Activated naive CD4-positive, alpha-beta T cell treated with anti-CD3 and anti-CD28 coated beads, Interleukin-2, amount 50 U/mL, for 24 hours (primary cell): ENCODE measurements around the gene IL6ST.
"Not testable (repeated sequence)": the region's sequence is repeated elsewhere in the genome, so short reads cannot be mapped to it uniquely, and the experiment has no call there.

Experiments
- H3K27ac Mint-ChIP-seq: one replicate; pipeline ENCODE4 v1.8.0; 2021; ENCODE audit warnings: mild to moderate bottlenecking, mixed read lengths
- H3K27me3 Mint-ChIP-seq: one replicate; pipeline ENCODE4 v1.8.0; 2021; ENCODE audit warnings: mixed read lengths
- H3K36me3 Mint-ChIP-seq: one replicate; pipeline ENCODE4 v1.8.0; 2021; ENCODE audit warnings: mixed read lengths
- H3K4me1 Mint-ChIP-seq: one replicate; pipeline ENCODE4 v1.8.0; 2021; ENCODE audit warnings: mixed read lengths
- H3K4me3 Mint-ChIP-seq: one replicate; pipeline ENCODE4 v1.8.0; 2021; ENCODE audit warnings: mild to moderate bottlenecking, mixed read lengths
- H3K9me3 Mint-ChIP-seq: one replicate; pipeline ENCODE4 v1.8.0; 2021; ENCODE audit warnings: mixed read lengths

The IL6ST gene

GRCh38 chr5:55994495-55994997 lies at the start of gene IL6ST:
Gene IL6ST (minus strand): TSS chr5:55994963. CDS start chr5:55976278, 18,685 bp downstream.
- Mint-ChIP-seq H3K27ac (peak within 1 kb of the TSS; percentile 100), H3K27me3 (no peaks in the 10 kb centered on the region), H3K36me3 (peaks cover 15% of the 10 kb centered on the region), H3K9me3 (no peaks in the 10 kb centered on the region), H3K4me1 (peaks cover 60% of the 10 kb centered on the region), H3K4me3 (peak within 1 kb of the TSS; percentile 98)

DNA sequence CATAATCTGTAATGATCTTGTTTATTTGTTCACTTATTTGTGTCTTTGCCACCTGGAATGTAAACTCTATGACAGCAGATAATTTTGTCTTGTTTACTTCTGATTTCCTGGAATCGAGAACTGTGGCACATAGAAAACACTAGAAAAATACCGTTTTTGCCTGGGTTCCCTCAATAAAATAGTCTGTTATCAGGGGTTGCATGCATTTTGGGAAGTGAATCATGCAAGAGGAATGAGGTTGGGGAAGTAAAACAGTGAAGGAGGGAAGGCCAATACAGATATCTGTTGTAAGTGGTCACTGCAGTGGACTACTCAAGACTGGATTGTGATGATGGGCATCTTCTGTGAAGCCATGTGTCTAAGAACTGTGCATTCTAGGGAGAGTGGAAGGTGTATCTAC lies 45.2 kb upstream of the IL6ST start:
- Mint-ChIP-seq H3K9me3 (no peaks in the 10 kb centered on the region), H3K27me3 (no peaks in the 10 kb centered on the region), H3K4me3 (no peak overlapping the region), H3K27ac (no peak overlapping the region), H3K36me3 (no peaks in the 10 kb centered on the region), H3K4me1 (peaks cover 50% of the 10 kb centered on the region)

- H3K36me3 Mint-ChIP-seq, H3K27ac Mint-ChIP-seq, H3K27me3 Mint-ChIP-seq, H3K4me3 Mint-ChIP-seq, H3K9me3 Mint-ChIP-seq: not testable (repeated sequence)
- peaks cover 32% of the 10 kb centered on the region for H3K4me1 Mint-ChIP-seq
Measured at GRCh38 chr5:56038206-56038605, 43.4 kb upstream of the IL6ST start.

GRCh38 chr5:56037531-56038010 lies 42.8 kb upstream of the IL6ST start:
- H3K27me3 Mint-ChIP-seq = no peaks in the 10 kb centered on the region
- H3K4me3 Mint-ChIP-seq = peak overlapping the region; percentile 24
- no peaks in the 10 kb centered on the region for H3K9me3 Mint-ChIP-seq
- H3K4me1 Mint-ChIP-seq = peaks cover 26% of the 10 kb centered on the region
- H3K27ac Mint-ChIP-seq = no peak overlapping the region
- H3K36me3 Mint-ChIP-seq = no peaks in the 10 kb centered on the region

DNA sequence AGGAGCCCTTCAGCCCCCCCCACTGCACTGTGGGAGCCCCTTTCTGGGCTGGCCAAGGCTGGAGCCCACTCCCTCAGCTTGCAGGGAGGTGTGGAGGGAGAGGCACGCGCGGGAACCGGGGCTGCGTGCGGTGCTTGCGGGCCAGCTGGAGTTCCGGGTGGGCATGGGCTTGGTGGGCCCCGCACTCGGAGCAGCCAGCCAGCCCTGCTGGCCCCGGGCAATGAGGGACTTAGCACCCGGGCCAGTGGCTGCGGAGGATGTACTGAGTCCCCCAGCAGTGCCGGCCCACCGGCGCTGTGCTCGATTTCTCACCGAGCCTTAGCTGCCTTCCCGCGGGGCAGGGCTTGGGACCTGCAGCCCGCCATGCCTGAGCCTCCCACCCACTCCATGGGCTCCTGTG lies 40.6 kb upstream of the IL6ST start:
- not testable (repeated sequence) for H3K27ac Mint-ChIP-seq, H3K27me3 Mint-ChIP-seq, H3K9me3 Mint-ChIP-seq, H3K4me3 Mint-ChIP-seq, H3K36me3 Mint-ChIP-seq
- H3K4me1 Mint-ChIP-seq = peaks cover 20% of the 10 kb centered on the region

- H3K9me3 Mint-ChIP-seq, H3K36me3 Mint-ChIP-seq, H3K27ac Mint-ChIP-seq, H3K4me1 Mint-ChIP-seq, H3K27me3 Mint-ChIP-seq, H3K4me3 Mint-ChIP-seq: not testable (repeated sequence)
Measured at GRCh38 chr5:56029871-56030630, 35.3 kb upstream of the IL6ST start.

GRCh38 chr5:56029457-56029856 lies 34.7 kb upstream of the IL6ST start:
- no peak overlapping the region for H3K27ac Mint-ChIP-seq
- no peaks in the 10 kb centered on the region for H3K36me3 Mint-ChIP-seq
- no peaks in the 10 kb centered on the region for H3K27me3 Mint-ChIP-seq
- no peaks in the 10 kb centered on the region for H3K9me3 Mint-ChIP-seq
- H3K4me3 Mint-ChIP-seq = no peak overlapping the region
- peaks cover 13% of the 10 kb centered on the region for H3K4me1 Mint-ChIP-seq

- no peak overlapping the region for H3K27ac Mint-ChIP-seq
- no peaks in the 10 kb centered on the region for H3K27me3 Mint-ChIP-seq
- H3K9me3 Mint-ChIP-seq = no peaks in the 10 kb centered on the region
- peaks cover 17% of the 10 kb centered on the region for H3K4me1 Mint-ChIP-seq
- no peaks in the 10 kb centered on the region for H3K36me3 Mint-ChIP-seq
- no peak overlapping the region for H3K4me3 Mint-ChIP-seq
Measured at GRCh38 chr5:56028708-56029107, 33.9 kb upstream of the IL6ST start.

GRCh38 chr5:56026863-56027300 lies 32.1 kb upstream of the IL6ST start:
- Mint-ChIP-seq H3K36me3 (no peaks in the 10 kb centered on the region), H3K4me1 (peaks cover 21% of the 10 kb centered on the region), H3K4me3 (no peak overlapping the region), H3K27ac (no peak overlapping the region), H3K27me3 (no peaks in the 10 kb centered on the region), H3K9me3 (no peaks in the 10 kb centered on the region)

GRCh38 chr5:56025151-56025885 lies 30.6 kb upstream of the IL6ST start:
- Mint-ChIP-seq H3K4me1 (peaks cover 27% of the 10 kb centered on the region), H3K9me3 (no peaks in the 10 kb centered on the region), H3K36me3 (no peaks in the 10 kb centered on the region), H3K27me3 (no peaks in the 10 kb centered on the region), H3K4me3 (no peak overlapping the region), H3K27ac (no peak overlapping the region)

DNA sequence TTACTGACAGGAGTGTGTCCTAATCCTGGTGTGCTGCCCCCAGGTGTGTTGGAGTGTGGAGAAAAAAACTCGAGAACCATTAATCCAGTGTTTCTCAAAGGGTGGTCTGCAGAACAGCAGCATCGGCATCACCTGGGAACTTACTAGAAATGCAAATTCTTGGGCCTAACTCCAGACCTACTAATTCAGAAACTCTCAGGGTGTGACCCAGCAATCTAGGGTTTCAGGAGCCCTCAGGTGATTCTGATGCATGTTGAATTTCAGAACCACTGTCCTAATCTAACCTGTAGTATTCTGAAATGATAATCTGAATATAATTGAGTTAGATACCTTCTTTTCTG lies 30.0 kb upstream of the IL6ST start:
- Mint-ChIP-seq H3K4me1 (peaks cover 25% of the 10 kb centered on the region), H3K27me3 (no peaks in the 10 kb centered on the region), H3K36me3 (no peaks in the 10 kb centered on the region), H3K9me3 (no peaks in the 10 kb centered on the region), H3K4me3 (no peak overlapping the region), H3K27ac (no peak overlapping the region)

GRCh38 chr5:56023296-56023695 lies 28.5 kb upstream of the IL6ST start:
- Mint-ChIP-seq H3K27me3 (no peaks in the 10 kb centered on the region), H3K36me3 (no peaks in the 10 kb centered on the region), H3K9me3 (no peaks in the 10 kb centered on the region), H3K4me3 (no peak overlapping the region), H3K4me1 (peaks cover 28% of the 10 kb centered on the region), H3K27ac (peak overlapping the region; percentile 38)

DNA sequence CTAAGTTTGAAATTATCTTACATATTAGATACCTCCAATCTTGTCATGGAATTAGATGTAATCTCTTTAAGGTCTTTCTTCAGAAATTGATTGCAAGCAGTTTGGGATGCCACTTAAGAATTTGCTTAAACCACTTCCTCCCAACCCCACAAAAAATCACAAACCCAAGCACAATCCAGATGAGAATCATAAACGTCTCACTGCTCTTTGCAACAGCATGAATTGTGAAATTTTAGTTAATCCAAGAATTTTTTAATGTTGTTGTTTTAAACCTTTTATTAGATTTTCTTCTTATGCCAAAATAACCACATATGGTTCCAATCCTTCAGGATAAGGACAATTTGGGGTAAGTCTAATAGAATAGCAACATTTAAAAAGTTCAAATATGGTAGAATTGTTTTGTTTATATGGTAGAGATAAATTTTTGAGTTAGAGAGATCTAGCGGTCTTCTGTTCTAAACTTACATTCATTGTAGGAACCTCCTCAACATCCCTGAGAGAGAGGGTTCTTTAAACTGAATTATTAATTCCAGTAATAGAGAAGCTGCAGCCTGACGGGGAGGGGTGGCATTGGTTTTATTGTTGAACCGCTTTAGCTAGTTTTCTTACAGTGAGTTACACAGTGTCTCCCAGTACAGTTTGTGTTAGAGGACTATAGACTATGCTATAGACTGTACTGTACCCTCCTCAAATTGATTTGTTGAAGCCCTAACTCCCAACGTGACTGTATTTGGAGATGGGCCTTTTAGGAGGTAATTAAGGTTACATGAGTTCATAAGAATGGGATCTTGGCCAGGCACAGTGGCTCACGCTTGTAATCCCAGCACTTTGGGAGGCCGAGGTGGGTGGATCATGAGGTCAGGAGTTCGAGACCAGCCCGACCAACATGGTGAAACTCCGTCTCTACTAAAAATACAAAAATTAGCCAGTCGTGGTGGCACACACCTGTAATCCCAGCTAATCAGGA lies 24.8 kb upstream of the IL6ST start:
- no peaks in the 10 kb centered on the region for H3K9me3 Mint-ChIP-seq
- peaks cover 3% of the 10 kb centered on the region for H3K36me3 Mint-ChIP-seq
- H3K27me3 Mint-ChIP-seq = no peaks in the 10 kb centered on the region
- peaks cover 32% of the 10 kb centered on the region for H3K4me1 Mint-ChIP-seq
- H3K4me3 Mint-ChIP-seq = peak overlapping the region; percentile 26
- H3K27ac Mint-ChIP-seq = peak overlapping the region; percentile 78

DNA sequence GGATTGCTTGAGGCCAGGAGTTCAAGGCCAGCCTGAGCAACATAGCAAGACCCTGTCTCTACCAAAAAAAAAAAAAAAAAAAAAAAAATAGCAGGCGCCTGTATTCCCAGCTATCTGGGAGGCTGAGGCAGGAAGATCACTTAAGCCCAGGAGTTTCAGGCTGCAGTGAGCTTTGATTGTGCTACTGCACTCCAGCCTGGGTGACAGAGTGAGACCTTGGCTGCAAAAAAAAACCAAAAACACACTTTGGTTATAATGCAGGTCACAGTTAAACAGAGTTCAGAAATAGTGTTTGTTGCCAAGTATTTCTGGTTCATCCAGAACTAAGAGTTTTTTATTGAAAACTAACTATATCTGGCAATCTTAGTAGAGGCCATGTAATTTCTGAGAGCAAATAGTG lies 24.1 kb upstream of the IL6ST start:
- Mint-ChIP-seq H3K4me1 (peaks cover 28% of the 10 kb centered on the region), H3K36me3 (peaks cover 3% of the 10 kb centered on the region), H3K27me3 (no peaks in the 10 kb centered on the region), H3K4me3 (no peak overlapping the region), H3K27ac (peak overlapping the region; percentile 78), H3K9me3 (no peaks in the 10 kb centered on the region)

DNA sequence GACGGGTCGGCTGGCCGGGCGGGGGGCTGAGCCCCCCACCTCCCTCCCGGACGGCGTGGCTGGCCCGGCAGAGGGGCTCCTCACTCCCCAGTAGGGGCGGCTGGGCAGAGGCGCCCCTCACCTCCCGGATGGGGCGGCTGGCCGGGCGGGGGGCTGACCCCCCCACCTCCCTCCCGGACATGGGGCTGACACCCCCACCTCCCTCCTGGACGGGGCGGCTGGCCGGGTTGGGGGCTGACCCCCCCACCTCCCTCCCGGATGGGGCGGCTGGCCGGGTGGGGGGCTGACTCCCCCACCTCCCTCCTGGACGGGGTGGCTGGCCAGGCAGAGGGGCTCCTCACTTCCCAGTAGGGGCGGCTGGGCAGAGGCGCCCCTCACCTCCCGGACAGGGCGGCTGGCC lies 19.9 kb upstream of the IL6ST start:
- H3K4me3 Mint-ChIP-seq, H3K36me3 Mint-ChIP-seq, H3K27ac Mint-ChIP-seq, H3K9me3 Mint-ChIP-seq, H3K27me3 Mint-ChIP-seq: not testable (repeated sequence)
- peaks cover 50% of the 10 kb centered on the region for H3K4me1 Mint-ChIP-seq
